ENCODE measurements around the gene CALN1.
"Not testable (repeated sequence)": the region's sequence is repeated elsewhere in the genome, so short reads cannot be mapped to it uniquely, and the experiment has no call there.

CALN1 gene

DNA sequence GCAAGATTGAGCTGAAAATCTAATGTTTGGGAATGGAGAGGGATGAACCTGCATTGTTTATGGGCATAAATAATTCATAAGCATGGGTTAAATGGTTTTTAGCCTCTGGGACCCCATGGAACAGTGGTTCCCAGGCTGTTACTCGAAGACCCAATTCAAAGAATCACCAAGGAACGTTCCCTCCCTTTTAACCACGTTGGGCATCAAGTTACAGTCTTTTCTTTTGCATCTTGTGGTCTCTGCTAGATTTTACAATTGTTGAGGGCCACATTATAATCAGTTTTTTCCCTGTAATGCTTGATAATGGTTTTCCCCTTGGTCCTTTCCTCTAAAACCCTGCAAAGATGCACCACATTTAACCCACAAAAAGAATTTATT lies 2.5 kb downstream of the CALN1 start:
- H3K4me3 ChIP-seq (ENCODE audit: low read depth, low read length) = no peak overlapping the region

GRCh38 chr7:72408966-72409637 lies 3.0 kb downstream of the CALN1 start:
- no peak overlapping the region for H3K4me3 ChIP-seq (ENCODE audit: low read depth, low read length)

DNA sequence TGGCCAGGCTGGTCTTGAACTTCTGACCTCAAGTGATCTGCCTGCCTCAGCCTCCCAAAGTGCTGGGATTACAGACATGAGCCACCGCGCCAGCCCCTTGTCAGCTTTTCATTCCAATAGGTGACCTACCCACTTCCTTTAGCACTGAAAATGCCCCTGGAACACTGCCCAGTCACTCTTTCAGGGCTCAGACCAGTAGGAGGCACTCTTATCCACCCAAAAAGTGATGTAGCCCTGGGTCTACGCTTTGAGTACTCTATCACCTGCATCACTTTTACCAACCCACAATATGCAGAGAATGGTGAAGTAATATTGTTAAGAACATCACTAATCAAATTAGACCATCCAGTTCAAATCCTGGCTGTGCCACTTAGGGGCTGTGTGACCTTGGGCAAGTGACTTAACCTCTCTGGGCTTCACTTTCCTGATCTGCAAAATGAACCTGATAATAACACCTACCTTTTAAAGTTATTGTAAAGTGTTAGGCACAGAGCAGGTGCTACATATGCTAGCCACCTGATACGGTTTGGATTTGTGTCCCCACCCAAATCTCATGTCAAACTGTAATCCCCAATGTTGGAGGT lies 5.2 kb downstream of the CALN1 start:
- no peak overlapping the region for H3K4me3 ChIP-seq (ENCODE audit: low read depth, low read length)

DNA sequence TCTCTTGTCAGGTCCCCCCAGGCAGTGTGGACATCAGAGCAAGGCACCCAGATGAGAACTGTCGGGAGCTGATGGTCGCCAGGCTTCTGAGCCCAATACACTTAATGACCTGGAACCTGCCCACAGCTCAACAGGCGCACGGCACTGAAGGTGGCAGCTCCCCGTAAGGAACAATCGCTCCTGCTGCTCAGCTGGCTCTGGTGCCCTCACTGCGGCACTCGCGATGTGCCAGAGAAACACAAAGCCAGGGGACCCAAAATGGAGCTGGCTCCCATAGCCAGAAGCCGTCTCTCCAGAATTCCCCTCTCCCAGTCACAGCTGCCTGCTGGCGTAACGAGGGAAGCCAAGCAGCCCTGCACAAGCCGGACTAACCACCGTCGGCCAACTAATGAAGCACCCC lies 6.3 kb downstream of the CALN1 start:
- no peak overlapping the region for H3K4me3 ChIP-seq (ENCODE audit: low read depth, low read length)

DNA sequence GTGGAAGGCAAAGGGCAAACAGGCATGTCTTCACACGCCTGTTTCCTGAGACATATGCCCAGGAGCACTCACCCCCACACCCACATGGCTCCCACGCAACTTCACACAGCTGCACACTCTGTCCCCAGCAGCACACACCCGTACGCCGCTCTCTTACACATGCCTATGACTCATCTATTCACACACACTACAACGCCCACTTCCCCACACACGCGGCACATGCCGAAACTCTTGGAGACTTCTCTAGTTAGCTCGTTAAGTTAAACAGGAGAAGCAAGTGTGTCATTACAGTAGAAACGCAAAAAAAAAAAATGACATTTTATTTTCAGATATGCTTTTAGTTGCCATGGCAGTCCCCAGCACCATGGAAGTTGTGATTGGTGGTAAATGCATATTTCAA lies 6.7 kb downstream of the CALN1 start:
- no peak overlapping the region for H3K4me3 ChIP-seq (ENCODE audit: low read depth, low read length)

GRCh38 chr7:72404743-72405142 lies 7.4 kb downstream of the CALN1 start:
- H3K4me3 ChIP-seq (ENCODE audit: low read depth, low read length) = no peak overlapping the region

DNA sequence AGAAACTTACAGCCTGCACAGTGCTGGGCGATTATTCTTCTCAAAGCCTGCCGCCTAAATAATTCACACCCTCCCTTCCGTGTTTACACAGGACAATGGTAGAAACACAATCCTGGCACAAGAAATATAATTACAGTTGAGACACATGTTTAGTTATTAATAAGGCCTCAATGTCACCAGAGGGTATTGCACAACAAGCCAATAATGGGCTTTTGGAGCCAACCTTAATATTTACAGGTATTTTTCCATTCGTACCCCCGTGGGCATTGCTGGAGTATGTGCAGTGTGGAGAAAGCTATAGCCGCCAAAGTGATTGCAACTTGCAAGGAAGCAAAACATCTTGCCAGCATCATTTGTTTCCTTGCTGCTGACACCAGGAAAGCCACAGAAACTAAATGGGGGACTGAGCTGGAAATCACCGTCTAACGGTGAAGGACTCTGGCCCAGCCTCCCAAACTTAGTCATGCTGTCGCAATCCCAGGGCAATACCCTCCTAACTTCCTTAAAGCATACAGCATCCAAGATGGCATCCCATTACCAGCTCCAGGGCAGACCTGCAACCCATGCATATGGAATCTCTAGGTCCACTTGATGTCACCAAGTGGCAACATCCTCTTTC lies 8.6 kb downstream of the CALN1 start:
- no peak overlapping the region for H3K4me3 ChIP-seq (ENCODE audit: low read depth, low read length)

DNA sequence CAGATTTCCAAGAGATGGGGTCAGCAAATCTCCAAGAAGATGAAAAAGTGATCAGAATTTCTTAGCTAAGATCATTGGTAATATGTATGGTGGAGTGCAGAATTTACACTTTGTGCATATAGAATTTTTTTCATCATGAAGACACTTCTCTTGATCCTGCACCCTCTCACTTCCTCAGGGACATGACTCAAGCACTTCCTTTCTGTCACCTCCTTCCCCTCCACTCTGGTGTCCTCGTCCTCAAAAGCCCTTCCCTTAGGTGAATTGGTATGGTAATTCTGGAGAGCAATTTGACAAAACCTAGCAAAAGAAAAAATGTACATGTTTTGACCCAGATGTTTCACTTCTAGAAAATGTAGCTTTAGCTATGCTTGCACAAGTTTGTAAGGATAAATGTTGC lies 18.1 kb downstream of the CALN1 start:
- H3K4me3 ChIP-seq (ENCODE audit: low read depth, low read length) = no peak overlapping the region

GRCh38 chr7:72391821-72392377 lies 20.2 kb downstream of the CALN1 start:
- no peak overlapping the region for H3K4me3 ChIP-seq (ENCODE audit: low read depth, low read length)

GRCh38 chr7:72386118-72386517 lies 26.0 kb downstream of the CALN1 start:
- H3K4me3 ChIP-seq (ENCODE audit: low read depth, low read length) = no peak overlapping the region

GRCh38 chr7:72362246-72362645 lies 49.9 kb downstream of the CALN1 start:
- H3K4me3 ChIP-seq (ENCODE audit: low read depth, low read length) = no peak overlapping the region

- H3K4me3 ChIP-seq (ENCODE audit: low read depth, low read length) = no peak overlapping the region
Observed at GRCh38 chr7:72345208-72345727, 66.9 kb downstream of the CALN1 start.

DNA sequence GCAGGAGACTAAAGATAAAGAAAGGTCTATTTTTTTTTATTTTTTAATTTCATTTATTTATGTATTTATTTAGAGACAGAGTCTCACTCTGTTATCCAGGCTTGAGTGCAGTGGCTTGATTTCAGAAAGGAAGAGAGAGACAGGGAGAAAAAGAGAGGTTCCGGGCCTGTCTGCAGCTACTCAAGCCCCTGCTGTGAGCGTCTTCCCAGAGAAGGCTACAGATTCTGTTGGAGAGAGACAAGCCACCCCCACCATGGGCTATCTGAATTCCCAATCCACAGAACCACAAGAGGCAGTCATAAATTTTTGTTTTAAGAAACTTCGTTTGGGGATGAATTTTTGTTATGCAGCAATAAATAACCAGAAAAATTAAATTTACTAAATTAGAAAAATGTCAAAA lies 68.1 kb downstream of the CALN1 start:
- H3K4me3 ChIP-seq (ENCODE audit: low read depth, low read length) = no peak overlapping the region

DNA sequence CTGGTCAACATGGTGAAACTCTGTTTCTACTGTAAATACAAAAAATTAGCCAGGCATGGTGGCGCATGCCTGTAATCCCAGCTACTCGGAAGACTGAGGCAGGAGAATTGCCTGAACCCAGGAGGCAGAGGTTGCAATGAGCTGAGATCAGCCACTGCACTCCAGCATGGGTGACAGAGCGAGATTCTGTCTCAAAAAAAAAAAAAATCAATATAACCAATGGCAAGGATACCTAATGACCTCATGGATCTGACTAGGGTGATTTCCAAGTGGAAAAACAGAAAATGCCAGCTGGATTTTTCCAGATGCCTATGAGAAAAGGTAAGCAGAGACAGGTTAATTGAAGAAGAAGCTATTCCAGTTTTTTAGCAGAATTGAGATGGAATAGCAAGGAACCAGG lies 68.8 kb downstream of the CALN1 start:
- not testable (repeated sequence) for H3K4me3 ChIP-seq (ENCODE audit: low read depth, low read length)

DNA sequence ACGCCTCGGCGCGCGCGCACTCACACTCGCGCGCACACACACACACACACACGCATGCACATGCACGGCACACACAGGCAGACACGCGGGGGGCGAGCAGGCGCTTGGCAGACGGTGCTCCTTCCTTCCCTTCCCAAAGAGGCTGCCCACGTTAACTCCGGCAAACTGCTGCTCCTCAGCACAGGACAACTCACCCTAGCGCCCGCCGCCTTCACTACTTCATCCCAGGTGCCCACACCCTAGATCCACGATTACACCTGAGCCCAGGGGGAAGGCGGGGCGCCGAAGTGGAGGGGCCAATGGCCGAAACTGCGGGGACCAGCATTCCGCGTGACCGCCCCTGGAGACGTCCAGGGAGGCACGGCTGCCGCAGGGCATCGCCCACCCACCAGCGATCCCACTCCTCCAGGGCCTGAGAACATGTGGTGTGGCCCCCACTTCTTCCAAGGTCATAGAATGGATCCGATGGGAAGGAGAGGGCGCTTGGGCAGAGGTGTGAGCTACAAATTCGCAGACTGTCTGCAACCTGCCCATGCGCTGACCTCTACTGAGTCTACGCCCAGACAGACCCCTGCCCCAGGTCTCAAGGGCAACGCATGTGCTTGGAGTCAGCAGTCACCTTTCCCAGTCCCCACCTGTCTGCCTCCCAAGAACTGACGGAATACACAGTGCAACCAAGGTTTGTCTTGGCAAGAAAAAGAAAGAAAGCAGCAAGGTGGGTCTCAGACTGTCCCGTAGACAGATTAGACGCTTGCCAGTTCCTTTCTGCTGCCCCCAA lies 74.6 kb downstream of the CALN1 start:
- H3K4me3 ChIP-seq (ENCODE audit: low read depth, low read length) = peak overlapping the region; percentile 74

GRCh38 chr7:72336632-72337389 lies 75.3 kb downstream of the CALN1 start:
- H3K4me3 ChIP-seq (ENCODE audit: low read depth, low read length) = peak overlapping the region; percentile 74

GRCh38 chr7:72336382-72336631 lies 75.8 kb downstream of the CALN1 start:
- H3K4me3 ChIP-seq (ENCODE audit: low read depth, low read length) = peak overlapping the region; percentile 74

DNA sequence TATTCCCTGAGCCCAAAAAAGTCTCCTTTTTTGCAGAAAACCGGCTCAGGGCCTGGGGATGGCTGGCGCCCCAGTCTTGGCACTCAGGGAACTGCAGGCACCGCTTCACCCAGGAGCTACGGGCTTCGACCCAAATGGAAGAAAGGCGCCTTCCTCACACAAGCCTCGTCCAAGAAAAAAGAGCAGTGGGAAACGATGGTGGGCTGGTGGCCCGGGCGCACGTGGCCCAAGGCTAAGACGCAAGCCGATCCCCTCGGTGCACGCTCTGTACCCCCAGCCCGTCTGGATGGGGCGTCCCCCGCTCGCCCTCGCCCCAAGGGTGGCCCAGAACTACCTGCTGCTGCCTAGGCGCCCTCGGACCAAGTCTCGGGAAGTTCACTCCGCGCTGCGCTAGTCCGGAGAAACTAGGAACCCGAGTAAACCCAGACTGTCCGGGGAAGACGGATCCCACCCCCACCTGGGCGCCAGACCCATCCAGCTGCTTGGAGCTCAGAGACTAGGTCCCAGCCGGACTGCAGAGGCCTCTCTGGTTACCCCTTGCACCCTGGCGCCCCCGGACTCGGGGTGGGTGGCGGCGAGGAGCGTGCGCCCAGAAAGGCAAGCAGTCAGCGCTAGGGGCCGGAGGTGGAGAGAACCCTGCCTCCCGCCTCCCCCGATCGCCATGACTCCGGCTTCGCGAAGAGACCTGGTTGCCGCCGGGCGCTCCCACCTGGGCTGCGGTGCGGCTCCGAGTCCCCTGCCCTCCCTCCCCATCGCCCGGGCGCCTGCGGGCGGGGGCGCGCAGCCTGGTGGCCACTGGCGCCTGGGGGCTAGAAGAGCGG lies 76.4 kb downstream of the CALN1 start:
- peak overlapping the region; percentile 74 for H3K4me3 ChIP-seq (ENCODE audit: low read depth, low read length)

GRCh38 chr7:72334698-72335097 lies 77.4 kb downstream of the CALN1 start:
- H3K4me3 ChIP-seq (ENCODE audit: low read depth, low read length) = no peak overlapping the region

DNA sequence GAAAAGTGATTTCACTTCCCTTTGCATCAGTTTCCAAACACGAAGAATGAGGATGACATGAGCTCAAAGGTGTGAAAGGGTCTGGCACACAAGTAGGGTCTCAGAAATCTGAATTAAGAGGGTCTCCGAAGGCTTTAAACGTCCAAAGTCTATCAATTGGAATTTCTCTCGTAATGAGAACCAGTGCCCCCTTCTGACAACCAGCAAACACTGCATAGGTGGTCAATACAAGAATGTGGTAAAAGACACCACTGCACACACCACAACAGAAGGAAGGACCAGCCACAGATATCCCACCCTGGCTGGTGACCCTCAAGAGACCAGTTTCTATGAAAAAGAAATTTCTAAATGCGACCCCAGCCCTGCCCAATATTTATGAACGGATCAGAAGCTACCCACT lies 78.1 kb downstream of the CALN1 start:
- H3K4me3 ChIP-seq (ENCODE audit: low read depth, low read length) = no peak overlapping the region

All from iPS-11a (cell line).